Skeletal muscle cell (primary cell): ENCODE results near the gene GRK3.

Experiments used
- DNase-seq: peaks from one replicate; pipeline ENCODE4 v3.0.0-alpha.2; 2010; ENCODE audit warnings: low read depth
- H3K4me3 ChIP-seq: 2 replicates; pipeline ENCODE4 v1.5.1; 2011; ENCODE audit warnings: low read depth, mild to moderate bottlenecking, control low read depth, low read length, moderate library complexity

Gene GRK3

DNA sequence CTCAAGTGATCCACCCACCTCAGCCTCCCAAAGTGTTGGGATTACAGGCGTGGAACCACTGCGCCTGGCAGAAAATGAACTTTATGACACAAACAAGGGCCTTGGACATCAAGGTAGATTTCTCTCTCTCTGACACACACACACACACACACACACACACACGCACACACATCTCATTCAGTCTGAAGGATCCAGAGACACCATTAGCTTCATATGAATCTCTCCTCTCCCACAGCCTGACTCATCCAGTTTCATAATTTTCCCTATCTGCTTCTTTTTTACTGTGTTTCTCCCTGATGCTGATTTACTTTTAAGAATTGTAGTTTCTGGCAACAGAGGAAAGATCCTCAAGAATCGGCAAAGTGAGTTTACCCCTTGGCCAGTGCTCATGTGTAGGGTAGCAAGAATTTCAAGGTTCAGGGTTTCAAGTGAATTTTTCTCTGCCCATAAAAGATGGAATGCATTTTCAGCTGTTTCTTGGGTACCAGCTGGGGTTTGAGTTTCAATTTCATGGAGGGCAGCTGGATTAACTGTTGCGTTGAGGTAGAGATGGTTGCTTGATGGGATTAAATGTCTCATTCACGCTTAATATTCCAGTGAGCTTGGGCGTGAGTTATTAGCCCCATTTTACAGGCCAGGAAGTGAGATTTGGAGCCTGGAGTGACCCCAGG, 181.0 kb downstream of the GRK3 start:
- no peak for DNase-seq
- no peak overlapping the region for H3K4me3 ChIP-seq

DNA sequence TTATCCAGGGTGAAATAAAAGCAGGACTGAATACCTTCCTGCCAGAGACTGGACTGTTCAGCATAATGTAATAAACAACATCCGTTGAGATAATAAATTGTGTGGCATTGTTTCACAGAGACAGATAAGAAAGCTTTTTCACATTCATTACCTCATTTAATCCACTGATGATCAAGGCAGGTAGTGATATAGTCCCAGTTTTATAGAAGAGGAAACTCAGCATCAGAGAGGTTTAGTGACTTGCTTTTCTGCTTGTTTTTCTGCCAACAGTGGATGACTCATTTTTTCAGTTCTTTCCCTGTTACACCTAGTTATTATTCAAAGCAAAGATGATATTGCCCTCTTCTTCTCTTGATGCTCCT, 181.5 kb downstream of the GRK3 start:
- no peak for DNase-seq
- no peak overlapping the region for H3K4me3 ChIP-seq

DNA sequence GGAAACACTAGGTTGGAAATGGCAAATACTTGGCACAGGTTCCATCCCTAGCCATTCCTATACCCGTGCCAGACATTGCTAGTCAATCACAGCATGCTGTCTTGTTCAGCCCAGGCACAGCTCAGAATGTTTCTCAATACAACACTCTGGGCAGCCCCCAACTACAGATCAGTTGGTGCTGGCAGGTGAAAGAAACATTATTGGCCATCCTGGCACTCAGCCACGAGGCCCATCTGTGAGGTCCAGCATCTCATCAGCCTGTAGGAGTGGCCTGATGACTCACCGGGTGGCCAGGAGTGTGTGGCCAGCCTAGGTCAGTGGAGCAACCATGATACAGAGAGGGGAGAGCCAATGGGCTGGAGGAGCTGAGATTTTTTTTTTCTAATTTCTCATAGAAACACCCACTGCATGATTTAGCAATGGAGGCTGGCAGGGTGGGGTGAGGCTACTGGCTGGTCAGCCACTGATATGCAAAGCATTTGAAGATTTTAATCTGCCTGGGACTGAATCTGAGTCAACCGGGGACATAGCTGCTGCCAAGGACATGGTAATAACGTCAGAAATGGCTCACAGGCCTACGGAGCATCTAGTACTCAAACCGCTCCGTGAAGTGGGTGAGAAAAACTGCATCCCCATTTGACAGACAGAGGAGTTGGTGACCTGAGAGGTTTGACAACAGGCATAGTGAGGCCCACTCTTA, 182.9 kb downstream of the GRK3 start:
- DNase-seq = peak; percentile 85
- H3K4me3 ChIP-seq = no peak overlapping the region

DNA sequence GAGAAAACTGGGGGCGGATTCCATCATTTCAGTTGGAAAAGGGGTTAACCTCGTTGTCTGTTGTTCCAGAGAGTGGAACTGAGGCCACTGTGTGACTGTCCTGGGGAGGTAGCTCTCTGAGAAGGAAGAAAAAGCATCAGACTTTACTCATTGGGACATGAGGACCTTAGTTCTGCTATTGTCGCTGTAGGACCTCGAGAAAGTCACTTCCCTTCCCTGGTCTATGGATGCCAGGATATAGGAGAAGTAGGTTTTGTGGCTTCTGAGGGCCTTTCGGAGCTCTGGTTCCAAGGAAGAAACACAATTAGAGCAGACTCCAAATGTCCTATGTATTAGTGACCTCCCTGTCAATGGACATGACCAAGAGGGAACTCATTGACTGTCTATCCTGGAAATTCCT, 183.7 kb downstream of the GRK3 start:
- H3K4me3 ChIP-seq = no peak overlapping the region

DNA sequence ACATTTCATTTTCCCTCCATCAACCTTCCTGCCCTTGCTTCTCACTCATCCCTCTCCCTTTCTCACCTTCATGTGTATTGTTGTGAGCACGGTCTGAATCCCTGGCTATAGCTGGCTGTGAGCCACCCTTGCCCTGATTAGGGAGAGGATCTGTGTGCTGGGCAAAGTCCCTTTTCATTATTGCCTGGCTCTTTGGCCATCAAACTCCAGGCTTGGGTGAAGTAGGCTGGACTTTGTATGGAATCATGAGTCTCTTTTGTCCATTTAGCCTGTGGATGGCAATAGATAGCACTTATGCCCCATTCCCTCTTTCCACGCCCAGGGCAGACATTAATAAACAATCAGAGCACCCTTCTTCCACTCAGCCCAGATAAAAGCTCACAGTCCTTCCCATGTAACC, 184.2 kb downstream of the GRK3 start:
- no peak for DNase-seq
- H3K4me3 ChIP-seq = no peak overlapping the region

More for the DNA sequence above, 183.7 kb downstream of the GRK3 start:
- no peak for DNase-seq

DNA sequence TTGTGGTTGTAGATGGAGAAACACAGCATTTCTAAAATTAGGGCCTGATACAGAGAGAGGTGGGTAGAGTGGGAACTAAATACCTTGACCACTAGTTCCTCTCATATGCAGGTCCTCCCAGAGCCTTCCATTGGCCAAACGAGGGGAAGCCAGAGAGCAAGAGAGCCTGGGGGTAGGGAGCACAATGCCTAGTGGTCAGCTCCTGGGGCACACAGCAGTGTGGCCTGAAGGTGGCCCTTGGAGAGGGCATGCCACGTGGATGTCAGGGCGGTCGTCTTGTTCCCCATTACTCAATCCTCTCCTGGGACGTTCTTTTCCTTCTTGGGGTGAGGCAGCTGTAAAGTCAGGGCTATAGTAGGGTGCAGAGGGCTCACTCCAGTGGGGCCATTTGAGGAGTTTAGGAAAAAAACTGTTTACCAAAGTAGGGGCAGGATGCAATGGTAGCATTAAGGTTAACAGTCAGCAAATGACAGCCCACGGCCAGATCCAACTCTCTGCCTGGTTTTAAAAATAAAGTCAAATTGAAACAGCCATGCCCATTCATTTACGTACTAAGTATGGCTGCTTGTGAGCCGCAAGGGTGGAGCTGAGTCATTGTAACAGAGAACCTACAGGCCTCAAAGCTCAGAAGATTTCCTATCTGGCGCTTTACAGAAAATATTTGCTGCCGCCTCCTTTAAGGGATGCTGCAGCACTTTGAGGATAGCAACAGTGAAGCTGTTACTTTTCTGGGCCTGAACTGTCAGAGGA, 185.1 kb downstream of the GRK3 start:
- DNase-seq = no peak
- H3K4me3 ChIP-seq = no peak overlapping the region

DNA sequence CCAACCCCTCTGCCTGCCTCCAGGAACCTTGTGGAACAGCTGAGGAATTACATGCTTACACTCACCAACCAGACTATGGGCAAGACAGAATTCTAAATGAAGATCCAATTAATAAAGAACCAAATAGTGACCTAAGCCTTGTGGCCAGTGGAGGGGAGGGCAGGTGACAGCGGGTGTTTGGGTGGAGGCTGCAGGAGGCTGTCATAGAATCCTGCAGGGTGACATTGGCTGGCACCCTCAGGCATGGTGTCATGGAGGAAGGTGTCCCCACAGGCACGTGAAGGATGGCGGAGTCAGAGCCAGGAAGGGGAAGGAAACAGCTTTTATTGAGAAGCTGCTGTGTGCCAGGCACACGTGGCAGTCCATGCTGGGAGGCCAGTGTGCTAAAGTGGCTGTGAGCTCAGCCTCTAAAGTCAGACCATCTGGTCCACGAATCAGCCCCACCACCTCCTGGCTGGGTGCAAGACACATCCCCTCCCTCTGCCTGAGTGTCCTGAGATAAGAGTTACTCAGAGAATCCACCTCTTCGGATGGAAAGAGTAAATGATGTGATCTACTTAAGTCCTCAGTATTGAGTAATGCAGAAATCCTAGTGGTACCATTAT, 186.2 kb downstream of the GRK3 start:
- no peak for DNase-seq
- no peak overlapping the region for H3K4me3 ChIP-seq

DNA sequence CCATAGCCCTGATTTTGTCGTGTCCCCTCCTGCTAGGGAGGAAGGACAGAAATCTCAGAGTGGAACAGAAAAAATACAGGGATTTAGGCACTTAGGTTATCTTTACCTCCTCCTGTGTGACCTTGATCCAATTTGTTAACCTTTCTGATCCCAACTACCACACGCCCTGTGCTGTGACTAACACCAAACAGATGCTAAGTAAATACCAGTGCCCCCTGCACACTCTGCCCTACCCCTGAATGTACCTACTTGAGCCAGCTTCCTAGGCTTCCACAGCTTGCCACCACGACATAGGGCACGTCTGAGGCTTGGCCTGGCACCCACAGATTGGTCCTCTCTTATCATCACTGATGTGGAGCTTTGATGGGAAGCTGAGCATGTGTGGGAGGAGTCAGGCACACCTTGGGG, 186.7 kb downstream of the GRK3 start:
- H3K4me3 ChIP-seq = no peak overlapping the region
- no peak for DNase-seq

DNA sequence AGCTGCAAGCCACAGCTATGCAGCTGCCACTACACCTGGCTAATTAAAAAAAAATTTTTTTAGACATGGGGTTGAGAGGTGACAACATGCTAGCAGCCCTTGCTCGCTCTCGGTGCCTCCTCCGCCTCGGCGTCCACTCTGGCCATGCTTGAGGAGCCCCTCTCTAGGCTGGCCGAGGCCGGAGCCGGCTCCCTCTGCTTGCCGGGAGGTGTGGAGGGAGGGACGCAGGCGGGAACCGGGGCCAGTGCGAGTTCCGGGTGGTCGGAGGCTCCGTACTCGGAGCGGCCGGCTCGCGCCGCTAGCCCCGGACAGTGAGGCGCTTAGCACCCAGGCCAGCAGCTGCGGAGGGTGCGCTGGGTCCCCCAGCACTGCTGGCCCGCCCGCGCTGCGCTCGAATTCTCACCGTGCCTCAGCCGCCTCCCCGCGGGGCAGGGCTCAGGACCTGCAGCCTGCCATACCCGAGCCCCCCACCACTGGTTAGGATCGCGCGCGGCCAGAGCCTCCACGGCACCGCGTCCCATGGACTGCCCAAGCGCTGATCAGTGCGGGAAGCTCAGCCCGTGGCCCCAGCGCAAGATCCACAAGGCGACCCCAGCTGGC, 188.2 kb downstream of the GRK3 start:
- H3K4me3 ChIP-seq = no peak overlapping the region
- DNase-seq = no peak

DNA sequence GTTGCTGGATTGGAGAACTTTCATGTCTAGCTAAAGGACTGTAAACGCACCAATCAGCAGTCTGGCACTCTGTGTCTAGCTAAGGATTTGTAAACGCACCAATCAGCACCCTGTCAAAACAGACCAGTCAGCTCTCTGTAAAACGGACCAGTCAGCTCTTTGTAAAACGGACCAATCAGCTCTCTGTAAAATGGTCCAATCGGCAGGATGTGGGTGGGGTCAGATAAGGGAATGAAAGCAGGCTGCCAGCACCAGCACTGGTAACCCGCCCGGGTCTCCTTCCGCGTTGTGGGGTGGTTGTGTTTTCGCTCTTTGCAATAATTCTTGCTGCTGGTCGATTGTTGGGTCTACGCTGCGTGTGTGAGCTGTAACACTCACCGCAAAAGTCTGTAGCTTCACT, 188.8 kb downstream of the GRK3 start:
- H3K4me3 ChIP-seq = no peak overlapping the region
- no peak for DNase-seq

DNA sequence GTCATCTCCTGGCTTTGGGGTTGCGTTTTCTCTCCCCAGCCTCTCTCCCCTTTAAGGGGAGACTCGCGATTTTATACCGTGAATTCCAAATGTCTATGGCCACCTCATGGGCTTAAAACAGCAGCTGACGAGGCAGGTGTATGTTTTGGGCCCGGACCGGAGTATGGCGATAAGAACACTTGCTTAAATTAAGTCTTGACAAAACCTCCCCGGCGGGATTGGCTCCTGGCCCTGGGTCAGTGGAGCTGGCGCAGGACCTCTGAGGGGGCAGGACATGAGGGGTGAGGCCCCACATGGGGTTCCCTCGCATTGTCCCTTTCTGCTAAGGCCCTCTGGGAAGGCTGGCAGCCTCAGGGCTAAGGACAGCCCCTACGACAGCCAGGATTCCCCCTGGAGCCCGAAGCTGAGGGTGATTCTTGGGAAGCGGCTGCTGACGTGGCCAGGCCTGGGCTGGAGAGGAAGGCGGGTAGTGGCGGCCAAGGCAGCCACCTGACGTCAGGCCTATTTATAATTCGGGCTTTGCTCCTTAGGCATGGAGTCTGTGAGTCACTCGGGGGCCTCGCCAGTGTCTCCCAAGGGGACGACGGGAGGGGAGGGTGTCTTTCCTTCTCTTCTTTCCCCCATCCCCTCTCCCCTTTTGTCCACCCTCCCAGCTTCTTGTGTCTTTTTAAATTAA, 190.2 kb downstream of the GRK3 start:
- DNase-seq = no peak
- no peak overlapping the region for H3K4me3 ChIP-seq

DNA sequence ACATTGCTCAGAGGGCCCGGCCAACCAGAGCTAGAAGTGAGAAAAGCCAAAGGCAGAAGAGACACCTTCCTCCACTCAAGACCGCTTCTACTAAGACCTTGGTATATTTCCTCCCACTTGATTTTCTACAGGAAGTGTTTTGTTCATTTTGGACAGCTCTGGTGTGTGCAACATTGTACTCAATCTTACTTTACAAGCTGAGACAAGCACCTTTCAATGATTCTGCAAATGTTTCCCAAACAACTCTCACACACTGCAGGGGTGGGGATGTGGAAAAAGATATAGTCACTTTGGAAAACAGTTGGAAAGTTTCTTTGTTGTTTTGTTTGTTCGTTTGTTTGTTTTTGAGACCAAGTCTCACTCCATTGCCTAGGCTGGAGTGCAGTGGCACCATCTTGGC, 193.2 kb downstream of the GRK3 start:
- DNase-seq = no peak
- no peak overlapping the region for H3K4me3 ChIP-seq

DNA sequence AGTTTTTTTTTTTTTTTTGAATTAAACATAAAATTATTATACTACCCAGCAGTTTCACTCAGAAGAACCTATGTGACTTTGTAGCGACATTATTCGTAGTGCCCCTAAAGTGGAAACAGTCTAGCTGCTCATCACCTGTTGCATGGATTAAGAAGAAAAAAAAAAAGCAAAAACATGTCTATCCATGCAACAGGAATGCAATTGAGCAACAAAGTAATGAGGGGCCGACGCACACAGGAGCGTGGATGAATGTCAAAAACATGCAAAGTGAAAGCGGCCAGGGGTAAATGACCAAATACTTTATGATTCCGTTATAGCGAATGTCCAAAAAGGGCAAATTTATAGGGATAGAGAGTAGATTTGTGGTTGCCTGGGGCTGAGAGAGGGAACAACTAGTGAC, 193.8 kb downstream of the GRK3 start:
- no peak for DNase-seq

DNA sequence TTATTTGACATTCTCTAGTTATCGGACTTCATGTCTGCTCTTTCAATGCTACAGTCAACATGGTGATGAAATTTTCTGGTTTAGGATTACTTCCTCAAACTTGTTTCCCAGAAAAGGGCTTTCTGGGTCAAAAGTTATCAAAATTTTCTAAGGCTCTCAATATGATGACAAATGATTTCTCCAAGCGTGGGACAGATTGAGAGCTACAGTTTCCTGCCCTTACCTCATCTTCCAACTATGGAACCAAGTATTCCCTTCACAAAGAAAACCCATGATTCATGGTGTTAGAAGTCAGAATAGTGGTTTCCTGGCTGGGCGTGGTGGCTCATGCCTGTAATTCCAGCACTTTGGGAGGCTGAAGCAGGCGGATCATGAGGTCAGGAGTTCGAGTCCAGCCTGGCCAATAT, 195.4 kb downstream of the GRK3 start:
- no peak for DNase-seq
- H3K4me3 ChIP-seq = no peak overlapping the region

More for the DNA sequence above, 193.8 kb downstream of the GRK3 start:
- H3K4me3 ChIP-seq = no peak overlapping the region

DNA sequence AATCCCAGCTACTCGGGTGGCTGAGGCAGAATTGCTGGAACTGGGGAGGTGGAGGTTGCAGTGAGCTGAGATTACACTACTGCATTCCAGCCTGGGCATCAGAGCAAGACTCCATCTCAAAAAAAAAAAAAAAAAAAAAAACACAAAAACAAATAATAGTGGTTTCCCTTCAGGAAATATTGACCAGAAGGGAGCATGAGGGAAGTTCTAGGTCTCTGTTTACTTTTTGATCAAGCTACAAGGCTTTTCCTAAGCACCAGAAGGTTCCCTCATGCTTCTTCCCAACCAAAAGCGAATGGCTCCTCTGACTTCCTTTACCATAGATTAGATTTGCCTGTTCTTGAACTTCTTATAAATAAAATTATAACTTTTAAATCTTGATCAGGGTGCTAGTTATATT, 195.8 kb downstream of the GRK3 start:
- no peak overlapping the region for H3K4me3 ChIP-seq
- DNase-seq = no peak

DNA sequence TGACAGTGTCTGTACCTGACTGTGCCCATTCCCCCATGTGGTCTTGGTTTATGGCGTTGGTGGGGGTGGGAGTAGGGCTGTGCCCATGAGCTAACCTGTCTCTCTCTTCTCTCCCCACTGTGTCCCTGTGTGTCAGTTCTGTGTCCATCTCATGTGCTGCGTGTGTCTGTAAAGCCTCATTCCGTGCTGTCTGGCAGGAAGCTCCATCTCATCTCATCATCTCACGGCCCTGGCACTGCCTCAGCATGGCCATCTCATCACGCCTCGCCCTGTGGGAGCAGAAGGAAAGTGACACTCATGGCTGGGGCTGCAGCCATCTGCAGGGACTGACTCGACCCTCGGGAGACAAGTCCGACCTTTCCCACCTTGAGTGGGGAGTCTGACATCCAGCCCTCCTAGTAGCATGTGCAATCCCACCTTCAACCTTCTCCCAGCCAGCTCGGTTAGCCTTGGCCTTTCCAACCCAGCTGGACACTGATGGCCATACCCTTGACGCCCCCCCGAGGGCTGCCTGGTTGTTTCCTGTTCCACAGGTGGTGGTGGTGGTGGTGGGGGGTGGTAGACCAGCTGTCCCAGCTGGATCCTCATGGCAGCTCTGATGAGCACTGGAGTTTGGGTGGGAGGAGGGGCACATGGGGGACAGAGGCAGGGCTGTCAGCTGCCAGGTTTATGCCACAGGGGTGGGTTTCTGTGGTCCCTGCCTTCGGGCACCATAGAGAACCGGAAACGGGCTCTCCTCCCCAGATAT, 196.5 kb downstream of the GRK3 start:
- H3K4me3 ChIP-seq = no peak overlapping the region
- DNase-seq = no peak

DNA sequence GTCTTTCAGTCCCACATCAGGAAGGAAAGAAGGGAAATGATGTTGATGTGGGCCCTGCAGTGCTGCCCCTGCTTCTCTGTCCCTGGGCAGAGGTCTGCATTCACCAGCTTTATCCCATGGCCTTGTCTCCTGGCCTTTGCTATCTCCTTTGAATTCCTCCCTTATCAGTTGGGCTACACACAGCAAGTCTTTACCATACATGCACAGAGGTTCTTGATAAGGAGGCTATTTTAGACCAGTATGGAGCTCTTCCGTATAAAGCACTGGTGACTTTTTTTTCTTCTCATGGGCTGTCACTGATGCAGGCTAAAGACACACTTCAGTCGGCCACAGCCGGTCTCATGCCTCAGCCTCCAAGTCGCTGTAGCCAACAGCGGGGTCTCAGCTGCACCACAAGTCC, 197.7 kb downstream of the GRK3 start:
- no peak overlapping the region for H3K4me3 ChIP-seq
- no peak for DNase-seq

DNA sequence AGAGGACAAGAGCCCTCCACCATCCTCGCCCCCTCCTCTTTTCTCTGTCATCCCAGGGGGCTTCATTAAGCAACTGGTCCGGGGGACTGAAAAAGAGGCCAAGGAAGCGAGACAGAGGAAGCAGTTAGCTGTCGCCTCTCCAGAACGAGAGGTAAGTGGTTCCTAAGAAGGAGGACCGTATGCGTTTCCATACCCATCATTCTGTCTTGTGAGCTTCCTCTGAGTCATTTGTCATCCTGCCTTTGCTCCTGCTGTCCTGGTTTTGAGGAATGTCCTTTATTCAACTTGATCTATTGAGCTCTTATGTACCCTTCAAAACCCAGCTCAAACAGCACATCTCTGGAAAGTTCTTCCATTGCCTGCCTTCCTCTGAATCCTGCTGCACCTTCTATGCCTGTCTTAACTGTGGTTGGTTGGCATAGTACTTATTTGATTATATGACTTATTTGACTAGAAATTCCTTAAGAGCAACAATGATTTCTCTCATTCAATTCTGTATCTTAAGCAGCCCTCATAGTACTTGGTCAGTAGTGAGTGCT, 198.8 kb downstream of the GRK3 start:
- no peak overlapping the region for H3K4me3 ChIP-seq
- no peak for DNase-seq
